OCI-LY1 (cell line): Measurements from ENCODE around the gene TSPAN5.
"Not testable (repeated sequence)": the region's sequence is repeated elsewhere in the genome, so short reads cannot be mapped to it uniquely, and the experiment has no call there.

ENCODE experiments used
- H2AFZ ChIP-seq: fragments of 200-600 bp; sonication (generic), shearing (Covaris generic); 2 replicates; pipeline ENCODE4 v1.6.0; 2014; ENCODE audit warnings: antibody characterized with exemption, mild to moderate bottlenecking, low read length
- H3F3A ChIP-seq: fragments of 200-600 bp; sonication (generic), shearing (Covaris generic); 2 replicates; pipeline ENCODE4 v1.6.0; 2014; ENCODE audit warnings: mild to moderate bottlenecking, antibody characterized with exemption, low read length, moderate library complexity; ENCODE audit not compliant: insufficient read depth
- H3K27ac ChIP-seq: fragments of 200-600 bp; sonication (generic); 2 replicates; pipeline ENCODE4 v1.5.1; 2014; ENCODE audit warnings: low read length, mixed run types, mild to moderate bottlenecking, low read depth; ENCODE audit not compliant: poor library complexity, severe bottlenecking
- H3K27me3 ChIP-seq: fragments of 200-600 bp; sonication (generic); 2 replicates; pipeline ENCODE4 v1.6.0; 2014; ENCODE audit warnings: antibody characterized with exemption, mild to moderate bottlenecking, low read length, moderate library complexity; ENCODE audit not compliant: insufficient read depth
- H3K36me3 ChIP-seq: fragments of 200-600 bp; sonication (generic); 2 replicates; pipeline ENCODE4 v1.6.1; 2014; ENCODE audit warnings: mild to moderate bottlenecking, antibody characterized with exemption, low read length, moderate library complexity, mixed read lengths; ENCODE audit not compliant: insufficient read depth
- H3K4me1 ChIP-seq: fragments of 200-600 bp; sonication (generic); 2 replicates; pipeline ENCODE4 v1.5.1; 2014; ENCODE audit warnings: mild to moderate bottlenecking, low read length, moderate library complexity; ENCODE audit not compliant: insufficient read depth, severe bottlenecking
- H3K4me2 ChIP-seq: fragments of 200-600 bp; sonication (generic), shearing (Covaris generic); 2 replicates; pipeline ENCODE4 v1.6.1; 2014; ENCODE audit warnings: low read length
- H3K4me3 ChIP-seq: fragments of 200-600 bp; sonication (generic); 2 replicates; pipeline ENCODE4 v1.5.1; 2014; ENCODE audit warnings: low read length, low read depth, mild to moderate bottlenecking, mixed read lengths; ENCODE audit not compliant: poor library complexity, severe bottlenecking
- H3K79me2 ChIP-seq: fragments of 200-600 bp; shearing (Covaris generic); 2 replicates; pipeline ENCODE4 v1.6.1; 2016; ENCODE audit warnings: mixed run types, low read length, mixed read lengths; ENCODE audit not compliant: insufficient read depth
- H3K9ac ChIP-seq: fragments of 200-600 bp; sonication (generic), shearing (Covaris generic); 2 replicates; pipeline ENCODE4 v1.6.1; 2014; ENCODE audit warnings: mild to moderate bottlenecking, low read length, mixed read lengths
- H3K9me2 ChIP-seq: fragments of 200-600 bp; sonication (generic), shearing (Covaris generic); 2 replicates; pipeline ENCODE4 v1.6.1; 2014; ENCODE audit warnings: low read depth, mild to moderate bottlenecking, low read length, mixed read lengths
- H3K9me3 ChIP-seq: fragments of 200-600 bp; shearing (Covaris generic); 2 replicates; pipeline ENCODE4 v1.6.1; 2014; ENCODE audit warnings: low read length, mixed read lengths
- H4K20me1 ChIP-seq: fragments of 200-600 bp; sonication (generic), shearing (Covaris generic); 2 replicates; pipeline ENCODE4 v1.6.0; 2016; ENCODE audit warnings: mild to moderate bottlenecking, low read length; ENCODE audit not compliant: insufficient read depth
- EZH2 ChIP-seq: fragments of 200-600 bp; sonication (generic), shearing (Covaris generic); IDR thresholded peaks from 2 replicates; pipeline ENCODE4 v1.8.0; 2017; ENCODE audit warnings: borderline replicate concordance, mixed run types, mild to moderate bottlenecking, antibody characterized with exemption, low read length, moderate library complexity, mixed read lengths
- TF ChIP-seq, protein P1 (sequence below): fragments of 200-600 bp; sonication (generic), shearing (Covaris generic); IDR thresholded peaks from 2 replicates; pipeline ENCODE4 v1.5.1; 2017; ENCODE audit warnings: mild to moderate bottlenecking, antibody characterized with exemption, low read length, moderate library complexity, mixed read lengths

Gene TSPAN5

DNA sequence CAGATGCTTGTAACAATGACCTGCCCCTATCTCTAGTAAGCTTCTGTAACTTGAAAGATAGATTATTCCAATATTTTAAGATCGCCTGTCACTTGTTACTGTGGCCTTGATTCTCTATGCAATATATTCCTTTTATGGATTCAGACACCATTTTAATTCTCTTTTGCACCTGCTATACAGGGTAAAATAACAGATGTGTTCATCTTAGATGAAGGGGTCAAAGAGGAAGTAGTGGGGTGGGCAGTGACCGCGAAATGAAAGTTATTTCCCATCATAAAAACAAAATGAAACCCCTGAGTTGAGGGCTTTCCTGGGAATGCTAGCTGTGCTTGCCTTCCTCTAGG lies 175.9 kb downstream of the TSPAN5 start:
- no peak overlapping the region for H3K4me2 ChIP-seq
- H3K36me3 ChIP-seq, result no peaks in the 10 kb centered on the region
- no peak overlapping the region for H3K27ac ChIP-seq

DNA sequence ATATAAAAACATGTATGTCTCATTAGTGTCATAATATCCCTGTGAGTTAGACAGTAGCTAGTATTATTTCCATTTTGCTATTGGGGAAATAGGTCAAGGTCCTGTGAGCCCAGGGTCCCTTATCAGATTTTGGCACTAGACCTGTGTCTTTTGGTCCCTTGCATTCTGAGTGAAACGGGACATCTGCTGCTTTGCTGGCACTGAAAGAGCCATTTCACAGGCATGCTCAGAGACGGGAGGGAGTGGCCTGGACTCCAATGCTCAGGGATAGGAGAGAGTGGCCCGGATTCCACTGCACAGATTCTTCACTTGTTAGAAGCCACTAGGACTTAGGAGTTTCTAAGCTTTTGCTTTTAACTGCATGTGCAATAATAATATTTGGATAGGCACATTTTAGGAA lies 177.2 kb downstream of the TSPAN5 start:
- Histone ChIP-seq H3F3A (no peaks in the 10 kb centered on the region), H3K27me3 (no peaks in the 10 kb centered on the region), H3K36me3 (no peaks in the 10 kb centered on the region), H4K20me1 (no peaks in the 10 kb centered on the region), H3K79me2 (no peaks in the 10 kb centered on the region), H3K9me3 (no peaks in the 10 kb centered on the region), H3K9me2 (no peaks in the 10 kb centered on the region), H3K27ac (no peak overlapping the region), H3K4me3 (no peak overlapping the region), H2AFZ (no peak overlapping the region), H3K4me1 (no peaks in the 10 kb centered on the region), H3K9ac (no peak overlapping the region), H3K4me2 (no peak overlapping the region)
- TF ChIP-seq, protein P1, sequence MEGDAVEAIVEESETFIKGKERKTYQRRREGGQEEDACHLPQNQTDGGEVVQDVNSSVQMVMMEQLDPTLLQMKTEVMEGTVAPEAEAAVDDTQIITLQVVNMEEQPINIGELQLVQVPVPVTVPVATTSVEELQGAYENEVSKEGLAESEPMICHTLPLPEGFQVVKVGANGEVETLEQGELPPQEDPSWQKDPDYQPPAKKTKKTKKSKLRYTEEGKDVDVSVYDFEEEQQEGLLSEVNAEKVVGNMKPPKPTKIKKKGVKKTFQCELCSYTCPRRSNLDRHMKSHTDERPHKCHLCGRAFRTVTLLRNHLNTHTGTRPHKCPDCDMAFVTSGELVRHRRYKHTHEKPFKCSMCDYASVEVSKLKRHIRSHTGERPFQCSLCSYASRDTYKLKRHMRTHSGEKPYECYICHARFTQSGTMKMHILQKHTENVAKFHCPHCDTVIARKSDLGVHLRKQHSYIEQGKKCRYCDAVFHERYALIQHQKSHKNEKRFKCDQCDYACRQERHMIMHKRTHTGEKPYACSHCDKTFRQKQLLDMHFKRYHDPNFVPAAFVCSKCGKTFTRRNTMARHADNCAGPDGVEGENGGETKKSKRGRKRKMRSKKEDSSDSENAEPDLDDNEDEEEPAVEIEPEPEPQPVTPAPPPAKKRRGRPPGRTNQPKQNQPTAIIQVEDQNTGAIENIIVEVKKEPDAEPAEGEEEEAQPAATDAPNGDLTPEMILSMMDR, result no peak
- TF ChIP-seq EZH2, result no peak

More for the DNA sequence above, 175.9 kb downstream of the TSPAN5 start:
- Histone ChIP-seq H2AFZ (no peak overlapping the region), H3F3A (no peaks in the 10 kb centered on the region), H3K79me2 (no peaks in the 10 kb centered on the region), H4K20me1 (no peaks in the 10 kb centered on the region), H3K4me1 (no peaks in the 10 kb centered on the region), H3K27me3 (no peaks in the 10 kb centered on the region), H3K9me3 (no peaks in the 10 kb centered on the region), H3K9me2 (no peaks in the 10 kb centered on the region), H3K4me3 (no peak overlapping the region), H3K9ac (no peak overlapping the region)
- TF ChIP-seq, protein P1, result no peak

DNA sequence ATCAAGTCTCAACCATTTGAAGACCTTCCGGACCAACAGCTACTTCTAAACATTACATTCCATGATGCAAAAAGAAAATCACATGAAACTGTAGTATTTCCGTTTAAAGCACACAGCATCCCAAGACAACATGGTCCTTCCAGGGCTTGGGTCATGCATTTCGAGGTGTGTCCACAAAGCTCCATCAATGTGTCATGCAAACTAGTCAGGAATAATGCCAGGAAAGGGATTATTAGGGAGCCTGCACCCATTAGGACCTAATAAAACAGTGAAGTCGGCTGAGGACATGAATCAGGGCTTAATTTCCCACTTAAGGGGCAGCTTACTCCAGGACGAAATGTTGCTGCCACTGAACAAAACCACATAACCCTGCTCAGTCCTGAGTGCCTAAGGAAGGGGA lies 177.9 kb downstream of the TSPAN5 start:
- Histone ChIP-seq H3F3A (no peaks in the 10 kb centered on the region), H3K4me3 (no peak overlapping the region), H3K27ac (no peak overlapping the region), H3K36me3 (no peaks in the 10 kb centered on the region), H3K9me2 (no peaks in the 10 kb centered on the region), H3K4me1 (no peaks in the 10 kb centered on the region), H4K20me1 (no peaks in the 10 kb centered on the region), H2AFZ (no peak overlapping the region), H3K9ac (no peak overlapping the region), H3K27me3 (no peaks in the 10 kb centered on the region), H3K4me2 (no peak overlapping the region), H3K79me2 (no peaks in the 10 kb centered on the region), H3K9me3 (no peaks in the 10 kb centered on the region)
- TF ChIP-seq, protein P1, result no peak
- no peak for TF ChIP-seq EZH2

DNA sequence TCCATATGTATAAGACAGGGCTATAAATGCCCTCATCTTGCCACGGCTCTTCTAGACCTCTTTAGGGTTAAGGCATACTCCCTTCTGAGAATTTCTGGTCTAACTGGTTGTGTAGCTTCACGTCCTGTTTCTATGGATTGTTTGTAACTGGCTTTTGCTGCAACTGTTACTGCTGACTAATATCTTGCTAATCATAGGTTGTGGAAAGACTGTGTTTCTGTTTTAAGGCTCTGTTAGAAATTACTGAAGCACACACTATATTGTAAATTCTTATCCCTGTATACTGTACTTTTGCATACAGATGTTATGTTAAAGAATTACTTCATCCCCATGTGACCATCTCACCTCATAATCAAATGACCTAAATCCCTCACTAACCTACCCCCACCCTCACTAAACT lies 178.8 kb downstream of the TSPAN5 start:
- H3K4me1 ChIP-seq, H3K27me3 ChIP-seq, H3K4me2 ChIP-seq, H3K4me3 ChIP-seq, H3K9ac ChIP-seq, H3K79me2 ChIP-seq, H3K36me3 ChIP-seq, H4K20me1 ChIP-seq, H3F3A ChIP-seq, H3K9me2 ChIP-seq, H3K9me3 ChIP-seq, H3K27ac ChIP-seq, H2AFZ ChIP-seq: not testable (repeated sequence)
